GM19023 (cell line): ENCODE results near the gene HTR3C.

Experiments
- ATAC-seq: cut with Tn5 transposase; IDR thresholded peaks from one replicate; pipeline ENCODE4 v1.9.1; 2021; ENCODE audit warnings: mild to moderate bottlenecking, moderate library complexity; ENCODE audit not compliant: unreplicated experiment

Gene HTR3C

GRCh38 chr3:184082465-184082864 is 29.6 kb downstream of the HTR3C start:
- ATAC-seq: no peak

- no peak for ATAC-seq
These were observed 32.6 kb downstream of the HTR3C start for GRCh38 chr3:184085389-184085852.

GRCh38 chr3:184092199-184092598 is 39.4 kb downstream of the HTR3C start:
- ATAC-seq: no peak

GRCh38 chr3:184096811-184097383 is 44.0 kb downstream of the HTR3C start, which contains the start of gene HTR3E:
Gene HTR3E (plus strand): TSS chr3:184097064. CDS start chr3:184097530, 466 bp downstream.
- ATAC-seq: no peak

GRCh38 chr3:184097556-184097955 is 44.7 kb downstream of the HTR3C start:
- no peak for ATAC-seq

GRCh38 chr3:184099806-184100686 is 47.2 kb downstream of the HTR3C start:
- no peak for ATAC-seq
